Measurements from ENCODE around the gene FAM32A.

DNA sequence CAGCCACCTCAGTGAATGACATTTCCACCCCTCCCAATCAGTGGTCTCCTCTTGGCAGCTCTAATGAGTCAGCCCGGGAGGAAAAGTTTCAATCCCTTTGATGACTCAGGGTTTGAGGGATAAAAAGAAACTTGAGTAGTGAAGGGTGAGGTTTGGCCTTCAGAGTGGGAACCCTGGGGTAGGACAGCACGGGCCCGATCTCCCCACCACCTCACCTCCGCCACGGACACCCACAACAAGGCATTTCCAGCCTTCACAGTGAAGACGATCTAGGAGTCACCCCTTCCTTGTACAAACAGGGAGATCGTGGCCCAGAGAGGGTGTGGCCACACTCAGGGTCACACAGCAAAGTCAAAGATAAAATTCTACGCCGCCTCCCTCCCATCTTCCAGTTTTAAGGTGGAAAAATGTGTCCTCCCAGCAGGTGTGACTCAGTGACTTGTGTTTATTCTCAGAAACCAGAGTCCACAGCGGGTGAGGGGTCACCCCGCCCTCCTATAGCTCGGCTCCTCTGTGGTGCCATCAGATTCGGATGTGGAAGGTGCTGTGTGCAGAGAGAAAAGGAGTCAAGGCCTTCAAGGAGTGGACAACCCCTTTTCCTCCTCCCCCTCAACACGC, 24.2 kb upstream of the FAM32A start:
- TF ChIP-seq POLR2A (IDR thresholded peaks at IDR 0.05) (no peak), EP300 (IDR thresholded peaks at IDR 0.05) (no peak)
- TF ChIP-seq, protein P1, sequence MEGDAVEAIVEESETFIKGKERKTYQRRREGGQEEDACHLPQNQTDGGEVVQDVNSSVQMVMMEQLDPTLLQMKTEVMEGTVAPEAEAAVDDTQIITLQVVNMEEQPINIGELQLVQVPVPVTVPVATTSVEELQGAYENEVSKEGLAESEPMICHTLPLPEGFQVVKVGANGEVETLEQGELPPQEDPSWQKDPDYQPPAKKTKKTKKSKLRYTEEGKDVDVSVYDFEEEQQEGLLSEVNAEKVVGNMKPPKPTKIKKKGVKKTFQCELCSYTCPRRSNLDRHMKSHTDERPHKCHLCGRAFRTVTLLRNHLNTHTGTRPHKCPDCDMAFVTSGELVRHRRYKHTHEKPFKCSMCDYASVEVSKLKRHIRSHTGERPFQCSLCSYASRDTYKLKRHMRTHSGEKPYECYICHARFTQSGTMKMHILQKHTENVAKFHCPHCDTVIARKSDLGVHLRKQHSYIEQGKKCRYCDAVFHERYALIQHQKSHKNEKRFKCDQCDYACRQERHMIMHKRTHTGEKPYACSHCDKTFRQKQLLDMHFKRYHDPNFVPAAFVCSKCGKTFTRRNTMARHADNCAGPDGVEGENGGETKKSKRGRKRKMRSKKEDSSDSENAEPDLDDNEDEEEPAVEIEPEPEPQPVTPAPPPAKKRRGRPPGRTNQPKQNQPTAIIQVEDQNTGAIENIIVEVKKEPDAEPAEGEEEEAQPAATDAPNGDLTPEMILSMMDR (IDR thresholded peaks at IDR 0.05): no peak

Data from tibial nerve (tissue), 4 donors.